DND-41 (cell line): ENCODE results near the gene ATF6B.

Source experiments
- EZH2 ChIP-seq: IDR thresholded peaks from 3 replicates; pipeline ENCODE4 v1.6.1; 2012; ENCODE audit warnings: borderline replicate concordance, low read depth, mild to moderate bottlenecking, moderate library complexity, low read length, inconsistent platforms; ENCODE audit not compliant: severe bottlenecking
- TF ChIP-seq, protein P1 (sequence below): IDR thresholded peaks from 2 replicates; pipeline ENCODE4 v1.5.1; 2012; ENCODE audit warnings: borderline replicate concordance, low read length, moderate library complexity, mild to moderate bottlenecking; ENCODE audit not compliant: poor library complexity, severe bottlenecking; ENCODE audit errors: extremely low read depth

DNA sequence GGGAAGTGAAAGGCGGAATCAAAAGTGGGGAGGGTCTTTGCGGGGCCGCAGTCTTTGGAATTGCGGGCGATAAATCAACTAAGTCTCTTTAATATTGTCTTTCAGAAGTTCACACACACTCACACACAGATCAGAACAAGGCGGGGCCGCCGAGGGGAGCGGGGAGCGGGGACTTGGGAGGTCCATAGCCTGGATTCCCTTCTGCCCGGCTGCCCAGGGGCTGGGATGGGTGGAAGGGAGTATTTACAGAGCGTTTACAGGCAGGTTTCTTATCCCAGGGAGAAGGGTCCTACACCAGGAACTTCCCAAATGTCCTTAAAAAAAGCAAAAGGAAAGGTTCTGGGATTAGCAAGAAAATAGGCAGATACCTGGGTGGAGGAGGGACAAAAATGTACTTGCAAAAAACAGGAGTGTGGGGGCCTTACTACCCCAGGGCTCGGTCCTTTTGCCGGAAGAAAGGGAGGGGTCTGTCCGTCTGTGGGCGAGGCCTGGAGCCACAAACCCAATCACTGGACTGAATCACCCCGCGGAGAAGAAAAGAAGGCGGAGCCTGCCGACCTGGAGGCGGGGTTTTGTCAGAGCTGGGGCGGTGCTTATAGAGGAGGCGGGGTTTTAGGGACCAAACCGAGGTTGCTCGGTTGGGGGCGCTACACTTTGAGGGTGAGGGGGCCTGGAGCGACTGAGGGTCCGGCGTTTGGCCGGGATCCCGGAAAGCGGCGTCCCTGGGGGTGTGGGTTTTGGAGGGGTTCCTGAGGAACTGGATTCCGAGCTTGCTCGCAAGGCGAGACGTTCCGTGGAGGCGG lies 20.4 kb upstream of the ATF6B start:
- TF ChIP-seq, protein P1, sequence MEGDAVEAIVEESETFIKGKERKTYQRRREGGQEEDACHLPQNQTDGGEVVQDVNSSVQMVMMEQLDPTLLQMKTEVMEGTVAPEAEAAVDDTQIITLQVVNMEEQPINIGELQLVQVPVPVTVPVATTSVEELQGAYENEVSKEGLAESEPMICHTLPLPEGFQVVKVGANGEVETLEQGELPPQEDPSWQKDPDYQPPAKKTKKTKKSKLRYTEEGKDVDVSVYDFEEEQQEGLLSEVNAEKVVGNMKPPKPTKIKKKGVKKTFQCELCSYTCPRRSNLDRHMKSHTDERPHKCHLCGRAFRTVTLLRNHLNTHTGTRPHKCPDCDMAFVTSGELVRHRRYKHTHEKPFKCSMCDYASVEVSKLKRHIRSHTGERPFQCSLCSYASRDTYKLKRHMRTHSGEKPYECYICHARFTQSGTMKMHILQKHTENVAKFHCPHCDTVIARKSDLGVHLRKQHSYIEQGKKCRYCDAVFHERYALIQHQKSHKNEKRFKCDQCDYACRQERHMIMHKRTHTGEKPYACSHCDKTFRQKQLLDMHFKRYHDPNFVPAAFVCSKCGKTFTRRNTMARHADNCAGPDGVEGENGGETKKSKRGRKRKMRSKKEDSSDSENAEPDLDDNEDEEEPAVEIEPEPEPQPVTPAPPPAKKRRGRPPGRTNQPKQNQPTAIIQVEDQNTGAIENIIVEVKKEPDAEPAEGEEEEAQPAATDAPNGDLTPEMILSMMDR, result no peak
- no peak for TF ChIP-seq EZH2
